ENCODE results near the gene SREBF2.

Gene SREBF2

GRCh38 chr22:41880653-41881052, 47.7 kb downstream of the SREBF2 start:
- no peak for DNase-seq

- no peak for DNase-seq
Measured at GRCh38 chr22:41883400-41883799, 50.5 kb downstream of the SREBF2 start.

- DNase-seq = no peak
Measured at GRCh38 chr22:41885116-41885515, 52.2 kb downstream of the SREBF2 start.

- no peak for DNase-seq
Measured at GRCh38 chr22:41885516-41885915, 52.6 kb downstream of the SREBF2 start.

GRCh38 chr22:41888627-41889200, 55.8 kb downstream of the SREBF2 start:
- no peak for DNase-seq

GRCh38 chr22:41891407-41891806, 58.5 kb downstream of the SREBF2 start:
- DNase-seq = no peak

- no peak for DNase-seq
Measured at GRCh38 chr22:41892721-41893120, 59.8 kb downstream of the SREBF2 start.

GRCh38 chr22:41893591-41894375, 60.9 kb downstream of the SREBF2 start:
- DNase-seq = no peak

- DNase-seq = no peak
Measured at GRCh38 chr22:41898645-41899044, 65.7 kb downstream of the SREBF2 start.

- no peak for DNase-seq
Measured at GRCh38 chr22:41899110-41899509, 66.2 kb downstream of the SREBF2 start.

- no peak for DNase-seq
Measured at GRCh38 chr22:41899992-41900651, 67.2 kb downstream of the SREBF2 start.

GRCh38 chr22:41900652-41901312, 67.9 kb downstream of the SREBF2 start:
- DNase-seq = no peak

GRCh38 chr22:41902016-41902415, 69.1 kb downstream of the SREBF2 start:
- no peak for DNase-seq

- no peak for DNase-seq
Measured at GRCh38 chr22:41902932-41903421, 70.1 kb downstream of the SREBF2 start.

GRCh38 chr22:41904450-41905410, 71.8 kb downstream of the SREBF2 start:
- DNase-seq = no peak

GRCh38 chr22:41905411-41906202, 72.7 kb downstream of the SREBF2 start:
- no peak for DNase-seq

- DNase-seq = no peak
Measured at GRCh38 chr22:41906822-41907221, 73.9 kb downstream of the SREBF2 start.

- DNase-seq = no peak
Measured at GRCh38 chr22:41907436-41908401, 74.8 kb downstream of the SREBF2 start.

- no peak for DNase-seq
Measured at GRCh38 chr22:41908411-41909309, 75.8 kb downstream of the SREBF2 start.
